Measurements from ENCODE around the gene RFX2.

DNA sequence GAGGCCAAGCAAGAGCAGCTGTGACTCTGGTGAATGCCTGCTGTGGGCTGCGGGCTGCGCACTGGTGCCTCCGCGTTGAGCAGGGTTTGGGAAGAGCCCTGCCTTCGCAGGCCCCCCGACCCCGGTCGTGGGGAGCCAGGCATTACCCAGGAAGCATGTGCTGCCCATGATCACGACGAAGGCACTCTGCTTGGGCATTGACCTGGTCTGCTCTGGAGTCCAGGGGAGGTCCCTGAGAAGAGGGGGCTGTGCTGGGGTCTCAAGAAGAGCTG is 151.5 kb downstream of the RFX2 start:
- TF ChIP-seq, protein P1, sequence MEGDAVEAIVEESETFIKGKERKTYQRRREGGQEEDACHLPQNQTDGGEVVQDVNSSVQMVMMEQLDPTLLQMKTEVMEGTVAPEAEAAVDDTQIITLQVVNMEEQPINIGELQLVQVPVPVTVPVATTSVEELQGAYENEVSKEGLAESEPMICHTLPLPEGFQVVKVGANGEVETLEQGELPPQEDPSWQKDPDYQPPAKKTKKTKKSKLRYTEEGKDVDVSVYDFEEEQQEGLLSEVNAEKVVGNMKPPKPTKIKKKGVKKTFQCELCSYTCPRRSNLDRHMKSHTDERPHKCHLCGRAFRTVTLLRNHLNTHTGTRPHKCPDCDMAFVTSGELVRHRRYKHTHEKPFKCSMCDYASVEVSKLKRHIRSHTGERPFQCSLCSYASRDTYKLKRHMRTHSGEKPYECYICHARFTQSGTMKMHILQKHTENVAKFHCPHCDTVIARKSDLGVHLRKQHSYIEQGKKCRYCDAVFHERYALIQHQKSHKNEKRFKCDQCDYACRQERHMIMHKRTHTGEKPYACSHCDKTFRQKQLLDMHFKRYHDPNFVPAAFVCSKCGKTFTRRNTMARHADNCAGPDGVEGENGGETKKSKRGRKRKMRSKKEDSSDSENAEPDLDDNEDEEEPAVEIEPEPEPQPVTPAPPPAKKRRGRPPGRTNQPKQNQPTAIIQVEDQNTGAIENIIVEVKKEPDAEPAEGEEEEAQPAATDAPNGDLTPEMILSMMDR (IDR thresholded peaks at IDR 0.05): no peak
- TF ChIP-seq POLR2A (IDR thresholded peaks at IDR 0.05): no peak
- TF ChIP-seq POLR2AphosphoS5 (IDR thresholded peaks at IDR 0.05): no peak

Data from breast epithelium (tissue), 3 donors.